ENCODE measurements around the gene WDR72.

Gene WDR72

DNA sequence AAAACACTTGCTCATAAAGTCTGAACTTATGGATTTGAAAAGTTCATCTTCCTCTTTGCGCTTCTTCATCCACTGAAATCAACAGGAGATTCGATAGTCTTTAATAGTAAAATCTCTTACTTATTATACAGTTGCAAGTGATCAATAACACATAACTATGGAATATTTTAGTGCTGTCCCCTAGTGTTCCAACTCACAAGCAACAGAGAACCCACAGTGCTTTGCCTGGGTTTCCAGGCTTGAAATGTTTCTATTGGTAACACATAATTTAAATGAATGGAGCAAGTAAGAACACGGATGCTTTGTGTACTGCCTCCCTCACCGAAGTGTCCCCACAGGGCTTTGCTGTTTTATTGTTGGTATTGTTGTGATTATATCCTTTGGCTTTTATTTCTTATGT, 93.5 kb downstream of the WDR72 start:
- no peak overlapping the region for H3K4me3 Mint-ChIP-seq
- H3K36me3 Mint-ChIP-seq = no peaks in the 10 kb centered on the region
- no peaks in the 10 kb centered on the region for H3K9me3 Mint-ChIP-seq (ENCODE audit: low read depth)
- H3K27me3 Mint-ChIP-seq = peaks cover 2% of the 10 kb centered on the region
- no peak overlapping the region for H3K27ac Mint-ChIP-seq
- no peaks in the 10 kb centered on the region for H3K4me1 Mint-ChIP-seq (ENCODE audit: low read depth)

DNA sequence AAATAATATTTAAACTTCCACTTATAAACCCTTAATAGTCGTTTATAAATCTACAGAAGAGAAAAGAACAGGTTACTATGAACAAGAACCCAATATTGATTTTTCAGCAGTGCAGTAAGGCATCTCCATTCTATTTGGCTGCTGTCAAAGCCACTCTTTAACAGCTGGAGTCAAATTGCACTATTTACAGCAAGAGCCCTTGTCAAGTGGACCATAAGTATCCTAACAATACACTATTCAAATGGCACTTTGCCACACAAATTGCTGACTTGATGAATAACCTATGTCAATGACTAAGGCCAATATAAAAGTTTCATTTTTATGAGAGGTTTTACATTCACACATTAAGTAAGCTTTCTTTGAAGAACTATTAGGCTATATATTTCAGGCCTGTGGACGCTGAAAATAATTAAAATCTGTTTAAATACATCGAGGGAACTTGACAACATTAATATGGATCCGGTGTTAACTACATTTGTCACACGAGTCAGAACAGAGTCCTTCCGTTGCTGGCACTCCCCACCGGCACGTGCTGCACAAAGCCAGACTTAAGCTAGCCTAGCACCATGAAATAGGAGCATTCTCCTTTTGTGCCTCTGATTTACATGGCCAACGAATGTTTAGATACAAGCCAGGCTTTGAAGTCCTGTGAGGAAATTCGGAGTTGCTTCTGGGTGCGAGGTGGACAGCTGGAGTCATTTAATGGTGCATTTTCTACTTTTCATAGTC, 100.5 kb downstream of the WDR72 start:
- Mint-ChIP-seq H3K9me3 (ENCODE audit: low read depth) (no peaks in the 10 kb centered on the region), H3K4me3 (no peak overlapping the region), H3K36me3 (no peaks in the 10 kb centered on the region), H3K4me1 (ENCODE audit: low read depth) (no peaks in the 10 kb centered on the region), H3K27ac (no peak overlapping the region), H3K27me3 (peaks cover 7% of the 10 kb centered on the region)

DNA sequence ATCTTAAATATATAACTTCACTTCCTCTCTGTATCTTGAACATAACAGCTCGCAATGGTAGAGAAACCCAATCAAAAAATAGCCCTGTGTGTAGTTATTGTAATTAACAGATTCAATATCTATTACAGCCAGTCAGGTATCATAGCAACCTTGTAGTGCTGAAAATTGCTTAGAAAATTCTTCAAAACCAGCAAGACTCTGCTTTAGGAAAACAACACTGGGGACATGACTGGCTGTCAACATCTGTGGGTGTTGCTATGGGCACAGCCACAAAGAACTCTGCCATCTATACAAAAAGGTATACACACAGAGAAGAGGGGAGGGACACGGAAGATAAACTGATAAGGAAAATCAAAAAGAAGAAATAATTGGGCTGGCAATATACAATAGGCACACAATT, 101.2 kb downstream of the WDR72 start:
- no peaks in the 10 kb centered on the region for H3K36me3 Mint-ChIP-seq
- H3K27me3 Mint-ChIP-seq = peaks cover 7% of the 10 kb centered on the region
- no peaks in the 10 kb centered on the region for H3K4me1 Mint-ChIP-seq (ENCODE audit: low read depth)
- H3K27ac Mint-ChIP-seq = no peak overlapping the region
- no peaks in the 10 kb centered on the region for H3K9me3 Mint-ChIP-seq (ENCODE audit: low read depth)
- H3K4me3 Mint-ChIP-seq = no peak overlapping the region

DNA sequence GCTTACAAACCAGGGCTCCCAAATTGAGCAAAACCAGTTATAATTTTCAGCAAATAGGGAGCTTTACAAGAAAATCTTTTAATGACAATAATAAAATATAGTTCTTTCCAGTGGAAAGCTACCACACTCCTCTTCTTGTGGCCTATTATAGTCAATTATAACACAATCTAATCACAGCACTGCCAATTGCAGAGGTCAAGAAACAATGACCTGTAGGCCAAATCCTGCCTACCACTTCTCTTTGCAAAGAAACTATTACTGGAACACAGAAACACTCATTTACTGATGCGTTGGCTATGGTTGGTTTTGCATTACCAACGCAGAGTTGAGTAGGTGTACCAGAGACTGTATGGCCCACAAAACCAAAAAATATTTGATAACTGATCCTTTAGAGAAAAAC, 110.5 kb downstream of the WDR72 start:
- Mint-ChIP-seq H3K27me3 (peaks cover 8% of the 10 kb centered on the region), H3K36me3 (no peaks in the 10 kb centered on the region), H3K4me1 (ENCODE audit: low read depth) (no peaks in the 10 kb centered on the region), H3K4me3 (no peak overlapping the region), H3K9me3 (ENCODE audit: low read depth) (no peaks in the 10 kb centered on the region), H3K27ac (no peak overlapping the region)

DNA sequence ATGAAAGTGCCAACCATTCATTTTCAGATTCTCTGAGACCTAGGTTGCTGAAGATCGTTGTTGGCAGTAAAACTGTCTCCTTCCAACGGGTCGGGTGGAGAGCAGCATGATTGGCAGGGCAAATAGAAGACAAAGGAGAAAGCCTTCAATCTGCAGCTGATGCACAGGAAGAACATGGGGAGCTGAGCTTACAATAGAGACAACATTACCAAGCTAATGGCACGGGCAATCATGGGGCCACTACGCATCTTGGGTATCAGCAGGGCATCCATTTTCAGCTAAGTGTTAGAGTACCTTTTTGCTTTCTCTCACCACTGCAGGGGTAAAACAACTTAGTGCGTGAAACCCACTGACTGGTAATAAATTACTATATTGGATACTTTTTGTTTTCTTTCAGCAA, 114.8 kb downstream of the WDR72 start:
- H3K4me1 Mint-ChIP-seq (ENCODE audit: low read depth) = no peaks in the 10 kb centered on the region
- peaks cover 10% of the 10 kb centered on the region for H3K27me3 Mint-ChIP-seq
- peaks cover 1% of the 10 kb centered on the region for H3K9me3 Mint-ChIP-seq (ENCODE audit: low read depth)
- no peaks in the 10 kb centered on the region for H3K36me3 Mint-ChIP-seq
- no peak overlapping the region for H3K4me3 Mint-ChIP-seq
- no peak overlapping the region for H3K27ac Mint-ChIP-seq

DNA sequence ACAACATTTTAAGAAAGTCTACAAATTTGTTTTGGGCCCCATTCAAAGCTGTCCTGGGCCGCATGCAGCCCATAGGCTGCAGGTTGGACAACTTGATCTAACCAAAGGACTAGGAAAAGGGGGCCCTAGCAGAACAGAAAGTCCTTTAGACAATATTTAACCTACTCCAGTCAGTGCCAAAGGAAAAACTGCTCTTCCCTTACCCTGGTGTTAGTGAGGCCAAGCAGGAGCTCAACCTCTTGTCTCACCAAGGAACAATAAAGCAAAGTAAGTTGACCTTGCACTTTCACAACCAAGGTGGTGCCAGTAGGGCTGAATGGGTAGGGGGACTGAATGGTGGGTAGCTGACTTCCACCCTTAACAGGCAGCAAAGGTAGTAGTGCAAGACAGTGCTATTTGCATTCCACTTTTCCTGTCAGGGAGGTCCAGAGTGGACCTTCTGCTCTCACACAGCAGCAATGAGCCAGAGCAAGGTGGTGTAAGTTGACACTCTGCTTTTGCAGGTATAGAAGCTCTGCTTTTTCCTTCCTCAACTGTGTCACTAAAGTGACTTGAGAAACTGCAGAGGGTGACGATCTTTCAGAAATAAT, 124.9 kb downstream of the WDR72 start:
- peaks cover 3% of the 10 kb centered on the region for H3K27me3 Mint-ChIP-seq
- H3K27ac Mint-ChIP-seq = no peak overlapping the region
- H3K36me3 Mint-ChIP-seq = no peaks in the 10 kb centered on the region
- H3K4me1 Mint-ChIP-seq (ENCODE audit: low read depth) = no peaks in the 10 kb centered on the region
- H3K9me3 Mint-ChIP-seq (ENCODE audit: low read depth) = peaks cover 19% of the 10 kb centered on the region
- no peak overlapping the region for H3K4me3 Mint-ChIP-seq

DNA sequence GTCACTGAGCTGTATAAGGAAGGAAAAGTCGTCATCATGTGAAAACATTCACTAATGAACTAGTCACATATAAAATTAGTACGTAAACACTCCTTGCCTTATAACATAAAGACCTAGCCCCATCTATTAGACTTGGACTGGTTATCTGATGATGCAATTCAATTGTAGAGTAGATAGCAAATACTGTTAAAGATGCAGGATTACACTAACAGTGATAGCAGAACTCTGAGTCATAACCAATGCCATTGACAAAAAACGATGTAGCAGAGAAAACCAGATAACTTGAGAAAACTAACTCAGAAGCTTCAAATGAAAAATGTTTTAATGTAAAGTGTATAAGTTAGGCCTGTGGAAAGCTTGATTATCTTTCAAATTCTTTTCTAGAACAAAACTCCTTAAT, 132.2 kb downstream of the WDR72 start:
- peaks cover 7% of the 10 kb centered on the region for H3K9me3 Mint-ChIP-seq (ENCODE audit: low read depth)
- H3K27me3 Mint-ChIP-seq = no peaks in the 10 kb centered on the region
- no peaks in the 10 kb centered on the region for H3K4me1 Mint-ChIP-seq (ENCODE audit: low read depth)
- no peak overlapping the region for H3K27ac Mint-ChIP-seq
- no peak overlapping the region for H3K4me3 Mint-ChIP-seq
- H3K36me3 Mint-ChIP-seq = no peaks in the 10 kb centered on the region

DNA sequence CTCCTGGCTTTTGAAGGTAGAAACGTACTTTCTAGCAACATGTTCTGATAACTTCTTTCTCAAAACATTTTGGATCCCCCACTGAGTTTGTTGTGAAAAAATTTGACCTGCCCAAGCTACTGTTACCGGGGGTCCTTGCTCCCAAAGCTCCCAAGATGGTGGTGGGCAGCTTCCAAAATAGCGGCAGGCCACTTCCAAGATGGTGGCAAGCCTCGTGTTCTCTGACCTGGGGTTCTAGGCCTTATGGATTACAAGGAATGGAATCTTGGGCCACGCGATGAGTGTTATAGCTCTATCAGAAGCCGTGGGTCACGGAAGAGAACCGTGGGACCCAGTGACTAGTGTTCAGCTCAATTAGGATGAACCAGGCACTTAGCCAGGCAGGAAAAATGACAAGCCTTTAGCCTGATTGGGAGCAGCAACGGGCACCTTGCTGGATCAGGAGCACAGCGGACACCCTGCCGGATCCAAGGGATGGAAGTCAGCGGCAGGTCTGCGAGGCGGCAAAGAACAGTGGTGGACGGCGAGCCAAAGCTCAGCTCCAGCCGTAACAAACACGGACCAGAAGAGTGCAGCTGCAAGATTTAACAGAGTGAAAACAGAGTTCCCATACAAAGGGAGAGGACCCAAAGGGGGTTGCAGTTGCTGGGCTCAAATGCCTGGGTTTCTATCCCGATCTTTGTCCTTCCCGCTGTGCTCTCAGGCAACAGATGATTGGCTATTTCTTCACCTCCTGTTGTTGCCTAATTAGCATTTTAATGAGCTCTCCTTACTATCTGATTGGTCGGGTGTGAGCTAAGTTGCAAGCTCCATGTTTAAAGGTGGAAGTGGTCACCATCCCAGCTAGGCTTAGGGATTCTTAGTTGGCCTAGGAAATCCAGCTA, 133.3 kb downstream of the WDR72 start:
- H3K36me3 Mint-ChIP-seq = no peaks in the 10 kb centered on the region
- H3K4me3 Mint-ChIP-seq = no peak overlapping the region
- H3K27me3 Mint-ChIP-seq = peaks cover 1% of the 10 kb centered on the region
- peaks cover under 1% of the 10 kb centered on the region for H3K9me3 Mint-ChIP-seq (ENCODE audit: low read depth)
- no peaks in the 10 kb centered on the region for H3K4me1 Mint-ChIP-seq (ENCODE audit: low read depth)
- no peak overlapping the region for H3K27ac Mint-ChIP-seq

DNA sequence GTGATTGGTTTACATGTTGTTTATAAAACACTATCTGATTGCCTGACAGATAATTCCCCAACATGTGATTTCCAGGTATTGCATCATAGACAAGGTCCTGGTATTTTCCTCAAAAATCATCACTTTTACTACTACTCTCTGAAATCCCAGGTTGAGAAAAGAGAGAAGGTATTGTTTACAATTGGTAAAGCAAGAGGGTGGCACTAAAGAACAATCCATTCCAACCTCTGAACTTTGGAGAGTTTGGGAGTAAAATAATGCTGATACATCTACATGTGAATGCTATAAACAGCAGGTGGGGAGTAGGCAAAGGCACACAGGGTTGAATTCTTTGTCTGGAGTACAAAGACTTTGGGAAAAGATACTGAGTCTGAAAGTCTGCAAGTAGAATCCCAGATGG, 134.2 kb downstream of the WDR72 start:
- Mint-ChIP-seq H3K4me1 (ENCODE audit: low read depth) (no peaks in the 10 kb centered on the region), H3K36me3 (no peaks in the 10 kb centered on the region), H3K9me3 (ENCODE audit: low read depth) (no peaks in the 10 kb centered on the region), H3K4me3 (no peak overlapping the region), H3K27ac (no peak overlapping the region), H3K27me3 (peaks cover 6% of the 10 kb centered on the region)

DNA sequence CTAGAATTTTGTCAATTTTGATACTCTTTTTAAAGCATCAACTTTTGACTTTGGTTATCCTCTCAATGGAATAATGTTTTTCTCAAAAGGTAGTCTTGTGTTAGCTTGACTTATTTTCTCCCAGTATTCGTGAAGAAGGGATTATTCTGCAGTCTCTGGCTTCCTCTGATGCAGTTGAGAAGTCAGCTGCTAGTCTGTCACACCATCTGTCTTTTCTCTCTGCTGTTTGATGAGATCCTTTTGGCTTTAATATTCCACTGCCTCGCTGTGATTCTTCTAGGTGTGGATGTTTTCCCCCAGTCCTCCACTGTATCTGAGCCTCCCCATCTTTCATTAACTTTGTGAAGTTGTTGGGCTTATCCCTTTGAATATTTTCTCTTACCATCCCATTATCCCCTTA, 141.0 kb downstream of the WDR72 start:
- Mint-ChIP-seq H3K4me3 (no peak overlapping the region), H3K27ac (no peak overlapping the region), H3K36me3 (no peaks in the 10 kb centered on the region), H3K9me3 (ENCODE audit: low read depth) (no peaks in the 10 kb centered on the region), H3K27me3 (peaks cover 9% of the 10 kb centered on the region), H3K4me1 (ENCODE audit: low read depth) (no peaks in the 10 kb centered on the region)

DNA sequence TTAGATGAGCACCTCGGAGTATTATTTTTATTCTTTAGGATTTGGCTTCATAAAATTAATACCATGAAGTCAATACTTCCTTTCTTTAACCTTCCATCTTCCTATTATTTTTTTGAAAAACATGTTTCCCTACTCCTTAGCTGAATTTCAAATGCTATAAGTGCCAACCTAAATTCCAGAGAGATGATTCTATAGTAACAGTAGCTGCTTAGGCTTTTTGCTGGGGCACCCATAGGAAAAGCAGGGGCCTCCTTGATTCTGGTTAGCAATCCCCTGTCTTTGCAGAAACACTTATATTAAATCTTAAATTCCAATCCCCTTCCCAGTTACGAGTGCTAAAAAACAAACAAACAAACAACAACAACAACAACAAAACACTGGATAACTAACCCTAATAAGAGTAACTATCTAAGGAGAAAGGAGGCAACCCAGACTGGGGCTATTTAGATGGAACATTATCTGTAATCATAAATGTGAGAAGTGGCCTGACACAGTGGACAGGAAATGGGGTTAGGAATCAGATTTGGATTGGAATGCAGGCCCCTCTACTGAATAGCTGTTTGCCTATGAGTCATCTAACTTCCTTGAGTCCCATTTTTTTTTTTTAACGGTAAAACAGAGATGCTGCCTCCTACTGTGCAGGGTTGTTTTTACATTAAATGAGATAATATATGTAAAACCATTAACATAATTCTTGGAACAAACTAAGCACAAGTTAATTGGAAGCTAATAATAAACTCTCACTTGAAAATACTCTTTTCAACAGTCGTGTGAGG, 148.1 kb downstream of the WDR72 start:
- Mint-ChIP-seq H3K4me3 (no peak overlapping the region), H3K4me1 (ENCODE audit: low read depth) (no peaks in the 10 kb centered on the region)

DNA sequence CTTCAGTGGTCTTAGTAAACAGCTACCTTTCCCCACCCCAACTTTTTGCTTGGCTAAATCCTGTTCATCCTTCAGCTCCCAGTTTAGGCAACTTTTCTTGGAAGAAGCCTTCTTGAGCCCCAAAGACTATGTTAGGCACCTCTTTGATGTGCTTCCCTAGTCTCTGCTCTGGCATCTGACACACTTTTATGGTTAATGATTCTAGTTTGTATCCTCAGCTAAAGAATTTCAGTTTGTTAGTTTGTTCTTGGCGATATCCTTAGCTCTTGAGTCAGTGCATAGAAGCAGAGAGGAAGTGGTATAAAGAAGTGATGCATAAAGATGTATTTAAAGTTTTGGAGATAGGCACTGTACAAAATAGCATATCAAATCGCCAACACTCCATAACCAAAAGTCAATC, 168.4 kb downstream of the WDR72 start:
- Mint-ChIP-seq H3K27ac (no peak overlapping the region), H3K4me3 (no peak overlapping the region), H3K27me3 (no peaks in the 10 kb centered on the region), H3K4me1 (ENCODE audit: low read depth) (no peaks in the 10 kb centered on the region), H3K36me3 (no peaks in the 10 kb centered on the region), H3K9me3 (ENCODE audit: low read depth) (no peaks in the 10 kb centered on the region)

More for the DNA sequence above, 148.1 kb downstream of the WDR72 start:
- Mint-ChIP-seq H3K36me3 (no peaks in the 10 kb centered on the region), H3K9me3 (ENCODE audit: low read depth) (no peaks in the 10 kb centered on the region), H3K27ac (no peak overlapping the region), H3K27me3 (peaks cover 1% of the 10 kb centered on the region)

DNA sequence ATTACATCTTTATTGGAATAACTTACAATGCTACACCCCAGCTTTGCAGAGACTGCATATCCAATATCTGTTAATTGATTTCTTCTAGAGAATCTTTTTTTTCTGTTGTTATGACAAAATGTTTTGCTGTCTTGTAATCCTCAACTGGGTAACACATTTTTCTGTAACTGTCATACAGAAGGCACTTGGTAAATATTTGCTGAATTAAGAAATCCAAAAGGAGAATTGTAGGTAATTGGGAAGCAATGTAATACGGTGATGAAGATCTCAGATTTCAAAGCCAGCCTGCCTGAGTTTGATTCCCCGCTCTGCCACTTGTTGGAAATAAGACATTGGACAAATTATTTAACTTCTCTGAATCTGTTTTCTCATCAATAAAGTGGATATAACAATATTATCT, 169.1 kb downstream of the WDR72 start:
- no peaks in the 10 kb centered on the region for H3K4me1 Mint-ChIP-seq (ENCODE audit: low read depth)
- H3K27ac Mint-ChIP-seq = no peak overlapping the region
- no peaks in the 10 kb centered on the region for H3K27me3 Mint-ChIP-seq
- no peaks in the 10 kb centered on the region for H3K36me3 Mint-ChIP-seq
- H3K4me3 Mint-ChIP-seq = no peak overlapping the region
- no peaks in the 10 kb centered on the region for H3K9me3 Mint-ChIP-seq (ENCODE audit: low read depth)

DNA sequence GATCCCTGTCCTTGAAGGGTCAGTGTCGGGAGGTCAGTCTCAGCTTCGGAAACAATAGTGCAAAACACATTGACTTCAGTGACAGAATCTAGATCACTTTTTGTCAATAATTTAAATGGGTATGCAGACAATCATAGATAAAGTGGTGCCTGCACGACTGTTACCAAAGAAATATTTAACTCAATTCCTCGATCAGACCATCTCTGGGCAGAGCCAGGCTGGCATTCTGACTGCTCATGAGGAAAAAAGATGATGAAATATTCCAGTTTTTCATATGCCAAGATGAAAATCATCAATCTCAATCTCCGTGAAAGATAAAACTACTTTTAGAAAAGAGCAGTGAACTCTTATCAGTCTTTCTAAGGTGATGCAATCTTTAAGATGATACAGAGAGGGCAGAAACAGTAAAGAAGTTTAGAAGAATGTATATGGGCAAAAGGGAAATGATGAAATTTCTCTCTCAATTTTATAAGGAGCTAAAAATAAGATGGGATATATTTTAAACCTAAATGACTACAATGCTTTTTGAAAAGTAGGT, 169.9 kb downstream of the WDR72 start:
- H3K9me3 Mint-ChIP-seq (ENCODE audit: low read depth) = no peaks in the 10 kb centered on the region

More for the DNA sequence above, 169.9 kb downstream of the WDR72 start:
- no peak overlapping the region for H3K27ac Mint-ChIP-seq
- no peak overlapping the region for H3K4me3 Mint-ChIP-seq
- H3K27me3 Mint-ChIP-seq = no peaks in the 10 kb centered on the region
- H3K4me1 Mint-ChIP-seq (ENCODE audit: low read depth) = no peaks in the 10 kb centered on the region
- H3K36me3 Mint-ChIP-seq = no peaks in the 10 kb centered on the region

All from activated naive CD8-positive, alpha-beta T cell (primary cell).